ENCODE data around the gene EVL.

The EVL gene

DNA sequence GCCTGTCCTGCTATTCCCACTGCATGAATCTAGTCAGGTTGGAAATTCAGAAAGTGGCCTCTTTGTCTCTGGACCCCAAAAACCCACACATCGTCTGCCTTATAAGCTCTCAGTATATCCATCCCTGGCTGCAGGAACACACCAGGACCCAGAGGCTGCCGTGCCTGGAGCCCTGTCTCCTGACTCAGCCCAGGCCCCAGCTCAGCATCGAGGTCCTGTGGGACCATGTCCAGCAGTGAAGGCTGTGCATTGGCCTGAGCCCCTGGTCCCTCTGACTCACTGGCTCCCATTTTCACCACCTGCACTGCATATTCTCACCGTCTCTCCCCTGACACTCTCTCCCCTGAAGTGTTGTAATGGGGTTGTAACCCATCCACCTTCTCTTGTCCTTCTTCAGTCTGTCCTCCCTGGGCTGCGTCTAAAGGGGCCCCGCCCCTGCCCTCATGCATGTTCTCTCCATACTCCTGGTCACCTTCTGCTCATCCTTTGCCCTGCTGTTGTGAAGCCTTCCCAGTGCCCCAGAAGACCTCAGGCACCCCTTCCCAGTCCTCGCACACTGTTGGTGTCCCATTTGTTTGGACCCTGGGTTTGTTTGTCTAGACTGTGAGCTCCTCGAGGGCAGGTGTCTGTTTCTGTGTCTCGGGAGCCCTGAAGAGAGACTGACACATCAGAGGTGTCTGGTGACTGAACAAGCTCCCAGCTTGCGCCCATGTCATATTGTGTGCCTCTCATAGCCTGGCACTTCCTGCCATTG, 43.8 kb downstream of the EVL start:
- no peak for DNase-seq (ENCODE audit: low read depth in 2 of 2)

DNA sequence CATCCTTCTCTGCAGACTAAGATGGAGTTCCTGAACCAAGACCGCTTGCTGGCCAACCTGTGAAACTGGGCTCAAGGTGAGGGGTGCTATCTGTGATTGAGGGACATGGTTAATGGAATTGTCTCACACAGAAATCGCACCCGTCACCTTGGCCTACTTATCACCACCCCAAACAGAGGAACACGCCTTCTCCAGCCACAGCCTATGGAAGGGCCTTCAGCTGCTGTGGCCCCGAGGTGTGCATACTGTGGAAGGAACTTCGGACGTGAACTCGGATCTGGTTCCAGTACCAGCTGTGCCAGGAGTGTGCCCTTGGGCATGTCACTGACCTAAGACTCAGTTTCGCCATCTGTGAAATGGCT, 44.4 kb downstream of the EVL start:
- no peak for DNase-seq (ENCODE audit: low read depth in 2 of 2)

- DNase-seq (ENCODE audit: low read depth in 2 of 2), result no peak
Observed at GRCh38 chr14:100110816-100111215, 45.6 kb downstream of the EVL start.

- no peak for DNase-seq (ENCODE audit: low read depth in 2 of 2)
Observed at GRCh38 chr14:100111931-100112704, 46.9 kb downstream of the EVL start.

DNA sequence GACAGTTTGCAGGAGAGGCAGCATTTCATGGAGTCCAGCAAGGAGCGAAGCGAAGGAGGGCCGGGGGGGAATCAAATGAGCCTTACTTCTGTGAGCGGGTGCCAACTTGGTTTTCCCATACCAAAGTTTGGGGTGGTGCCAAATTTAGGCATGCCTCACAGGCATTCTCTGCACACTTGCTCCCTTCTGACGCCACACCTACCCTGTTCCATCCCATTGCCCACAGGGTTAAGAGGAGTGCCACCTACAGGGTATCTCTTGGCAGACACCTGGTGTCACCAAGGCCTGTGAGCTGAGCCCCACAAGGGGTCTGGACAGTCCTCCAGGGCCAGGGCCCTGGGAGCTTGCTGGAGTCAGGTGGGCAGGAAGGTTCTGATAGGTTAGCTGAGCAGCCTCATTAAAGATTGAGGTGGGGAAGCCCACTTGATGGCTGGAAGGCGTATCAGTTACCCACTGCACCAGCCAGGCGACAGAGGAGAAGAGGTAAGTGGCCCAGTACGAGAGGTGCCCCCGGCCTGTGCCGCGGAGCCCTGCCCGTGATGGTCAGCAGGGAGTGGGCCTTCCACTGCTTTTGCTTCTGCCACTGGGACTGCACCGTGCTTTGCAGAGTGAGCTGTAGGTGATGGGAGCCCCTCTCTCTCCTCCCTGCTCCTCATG, 49.0 kb downstream of the EVL start:
- no peak for DNase-seq (ENCODE audit: low read depth in 2 of 2)

DNA sequence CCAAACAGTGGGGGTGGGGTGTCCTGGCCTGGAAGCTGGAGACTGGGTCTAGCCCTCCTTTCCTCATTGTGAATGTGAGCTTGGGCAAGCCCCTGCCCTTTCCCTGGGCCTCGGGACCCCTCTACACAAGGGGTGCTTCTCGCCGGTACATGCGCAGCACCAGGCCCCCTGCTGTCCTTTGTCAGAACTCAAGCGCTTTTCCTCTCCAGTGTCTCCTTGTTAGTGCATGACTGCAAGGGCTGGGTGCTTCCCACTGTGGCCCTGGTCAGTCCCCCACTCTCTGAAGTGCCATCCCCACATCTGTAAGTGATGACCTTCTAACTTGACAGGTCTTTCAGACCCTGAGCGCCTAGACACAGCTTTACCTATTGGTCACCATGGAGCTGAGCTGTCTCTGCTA, 50.0 kb downstream of the EVL start:
- DNase-seq (ENCODE audit: low read depth in 2 of 2), result no peak

- DNase-seq (ENCODE audit: low read depth in 2 of 2), result no peak
Observed at GRCh38 chr14:100115726-100116125, 50.5 kb downstream of the EVL start.

DNA sequence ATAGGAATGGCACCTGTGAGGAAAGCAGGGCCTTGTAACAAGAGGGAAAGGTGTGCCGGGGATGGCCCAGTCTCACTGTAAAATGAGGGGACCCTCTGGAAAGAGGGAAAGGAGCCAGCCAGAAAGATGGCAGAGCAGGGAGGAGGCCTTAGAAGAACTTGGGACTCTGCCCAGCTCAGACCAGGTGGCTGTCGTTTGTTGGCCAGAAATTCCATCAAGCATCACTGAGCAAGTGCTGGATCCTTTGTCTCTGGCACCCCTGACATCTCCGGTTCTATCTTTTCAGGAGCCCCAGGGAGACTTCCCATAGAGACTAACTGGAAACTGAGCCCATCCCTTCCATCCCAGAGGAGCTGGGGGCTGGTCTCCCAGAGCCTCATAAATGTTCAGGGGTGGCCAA, 50.9 kb downstream of the EVL start:
- DNase-seq (ENCODE audit: low read depth in 2 of 2), result no peak

DNA sequence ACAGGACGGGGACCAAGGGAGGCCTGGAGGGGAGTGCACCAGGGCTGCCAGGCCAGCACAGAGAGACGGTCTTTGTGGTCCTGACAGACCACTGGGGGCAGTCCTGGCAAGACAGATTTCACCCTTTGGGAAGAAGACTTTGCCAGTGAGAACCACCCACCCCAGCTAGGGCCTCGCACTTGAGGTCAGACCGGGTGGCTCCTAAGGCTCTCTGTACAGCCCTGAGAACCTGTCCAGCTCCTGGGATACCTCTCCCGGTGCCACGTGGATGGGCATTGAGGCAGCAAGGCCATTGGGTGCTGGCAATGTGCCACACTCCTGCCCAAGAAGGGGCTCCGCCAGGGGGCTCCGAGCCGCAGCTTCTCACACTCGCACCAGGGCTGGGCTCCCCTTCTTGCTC, 51.8 kb downstream of the EVL start:
- no peak for DNase-seq (ENCODE audit: low read depth in 2 of 2)

GRCh38 chr14:100117633-100118395, 52.6 kb downstream of the EVL start:
- DNase-seq (ENCODE audit: low read depth in 2 of 2), result no peak

DNA sequence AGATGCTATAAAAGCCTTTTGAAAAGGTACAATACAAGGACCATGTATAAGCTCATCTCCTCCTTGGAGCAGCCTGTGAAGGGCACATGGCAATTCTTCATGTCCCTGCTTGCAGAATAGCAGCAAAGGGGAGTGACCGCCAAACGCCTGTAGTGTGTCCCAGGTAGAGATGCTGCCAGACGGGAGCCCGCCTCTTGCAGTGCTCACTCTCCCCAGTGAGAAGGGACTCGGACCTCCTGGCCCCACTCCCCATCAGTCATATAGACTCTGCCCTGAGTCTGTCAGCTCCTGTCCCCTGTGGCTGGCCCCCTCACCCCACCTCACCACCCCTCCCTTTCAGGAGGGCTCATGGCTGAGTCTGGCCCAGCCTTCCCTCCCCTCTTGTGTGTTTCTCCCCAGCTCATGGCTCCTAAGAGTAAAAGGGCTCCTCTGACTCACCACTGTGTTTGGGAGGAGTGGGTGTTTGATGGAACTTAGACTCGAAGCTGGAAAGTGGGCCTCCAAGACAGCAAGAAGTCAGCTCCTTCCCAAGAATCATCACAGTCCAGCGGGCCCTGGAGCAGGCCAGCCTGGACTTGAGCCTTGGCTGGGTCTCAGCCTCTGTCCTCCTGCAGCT, 53.3 kb downstream of the EVL start:
- no peak for DNase-seq (ENCODE audit: low read depth in 2 of 2)

GRCh38 chr14:100119251-100119650, 54.0 kb downstream of the EVL start:
- DNase-seq (ENCODE audit: low read depth in 2 of 2), result no peak

- no peak for DNase-seq (ENCODE audit: low read depth in 2 of 2)
Observed at GRCh38 chr14:100120522-100121269, 55.5 kb downstream of the EVL start.

DNA sequence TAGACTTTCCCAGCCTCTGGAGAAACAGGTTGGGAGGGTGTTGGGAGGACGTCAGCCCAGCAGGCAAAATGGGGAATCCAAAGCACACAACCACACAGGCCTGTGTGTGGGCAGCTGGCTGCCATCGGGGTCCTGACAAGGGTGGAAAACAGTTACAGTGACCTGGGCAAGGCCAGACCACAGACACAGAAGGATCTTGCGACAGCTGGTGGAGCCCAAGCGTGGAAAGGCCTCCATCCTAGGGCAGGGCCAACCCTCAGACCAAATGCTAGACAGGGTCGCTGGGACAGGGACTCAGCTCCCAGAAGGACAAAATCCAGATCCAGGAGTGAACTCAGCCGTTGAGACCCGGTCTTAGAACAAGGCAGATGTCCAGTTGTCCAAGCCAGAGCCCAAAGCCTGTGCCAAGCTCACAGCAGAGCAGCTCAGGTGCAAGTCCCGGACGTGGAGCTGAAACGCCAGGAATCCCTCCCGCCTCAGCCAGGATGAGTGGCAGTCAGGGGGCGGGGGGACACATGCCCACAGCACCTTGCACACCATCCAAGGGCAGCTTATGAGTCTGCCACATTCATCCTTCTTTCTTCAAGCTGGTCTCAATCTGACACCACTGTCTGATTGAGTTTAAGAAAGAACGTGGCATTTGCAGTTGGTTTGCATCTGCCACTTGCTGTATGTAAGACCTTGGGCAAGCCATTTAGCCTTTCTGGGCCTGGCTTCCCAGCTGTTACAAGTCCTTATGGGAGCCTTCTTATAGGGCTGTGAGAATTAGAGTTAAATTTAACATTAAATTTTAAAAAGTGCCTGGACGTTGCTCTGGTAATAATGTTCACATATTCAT, 56.6 kb downstream of the EVL start:
- no peak for DNase-seq (ENCODE audit: low read depth in 2 of 2)

DNA sequence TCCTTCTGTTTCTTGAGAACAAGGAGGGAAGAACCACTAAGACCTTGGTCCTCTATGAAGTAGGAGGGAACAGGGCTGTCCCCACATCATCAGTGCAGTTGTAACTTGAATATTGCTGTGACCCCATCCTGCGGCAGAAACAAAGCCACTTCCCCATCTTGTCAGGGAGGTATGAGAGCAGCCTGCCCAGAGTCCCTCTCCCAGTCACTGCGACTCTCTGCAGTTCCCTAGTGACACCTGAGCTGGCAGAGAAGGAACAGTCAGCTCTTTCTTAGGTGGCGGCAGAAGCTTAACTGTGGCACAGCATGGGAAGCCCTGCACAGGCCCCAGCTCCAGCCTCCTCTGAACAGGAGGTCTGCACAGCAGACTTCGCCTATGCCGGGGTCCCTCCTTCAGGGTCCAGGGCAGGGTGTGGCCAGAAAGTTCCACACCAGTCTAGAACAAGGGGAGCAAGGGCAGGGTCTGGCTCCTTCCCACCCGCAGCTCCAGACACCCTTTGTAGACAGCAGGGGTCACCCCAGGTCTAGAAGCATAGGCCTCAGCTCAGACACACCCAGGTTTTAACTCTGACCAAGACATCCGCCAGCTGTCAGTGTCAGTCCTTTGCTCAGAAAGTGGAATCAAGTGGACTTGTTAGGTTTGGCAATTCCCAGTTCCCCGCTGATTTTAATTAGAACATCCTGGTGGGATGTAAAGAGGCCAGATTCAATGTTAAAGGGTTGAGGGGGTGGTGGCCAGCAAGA, 57.4 kb downstream of the EVL start:
- no peak for DNase-seq (ENCODE audit: low read depth in 2 of 2)

GRCh38 chr14:100123618-100124017, 58.4 kb downstream of the EVL start:
- no peak for DNase-seq (ENCODE audit: low read depth in 2 of 2)

DNA sequence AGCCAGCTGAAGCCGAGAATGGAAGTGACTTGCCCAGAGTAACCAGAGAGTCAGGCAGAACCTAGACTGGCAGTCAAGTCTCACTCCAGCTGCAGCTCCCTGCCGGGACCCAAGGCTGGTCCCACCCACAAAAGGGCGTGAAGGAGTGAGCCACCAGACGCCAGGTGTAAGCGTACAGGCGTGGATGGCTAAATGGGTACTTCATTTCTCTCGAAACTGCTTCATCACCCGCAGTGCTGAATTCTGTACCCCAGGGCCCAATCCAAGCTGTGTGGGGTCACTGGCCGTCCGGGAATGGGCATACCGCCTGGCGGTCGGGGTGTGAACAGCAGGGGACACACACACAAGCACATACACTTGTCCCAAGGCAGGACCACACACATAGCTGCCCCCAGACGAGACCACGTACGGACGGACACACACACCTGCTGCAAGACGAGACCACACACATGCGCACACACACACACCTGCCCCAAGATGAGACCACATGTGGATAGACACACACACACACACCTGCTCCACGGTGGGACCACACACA, 59.4 kb downstream of the EVL start:
- DNase-seq (ENCODE audit: low read depth in 2 of 2), result no peak

GRCh38 chr14:100126401-100126800, 61.2 kb downstream of the EVL start:
- no peak for DNase-seq (ENCODE audit: low read depth in 2 of 2)

DNA sequence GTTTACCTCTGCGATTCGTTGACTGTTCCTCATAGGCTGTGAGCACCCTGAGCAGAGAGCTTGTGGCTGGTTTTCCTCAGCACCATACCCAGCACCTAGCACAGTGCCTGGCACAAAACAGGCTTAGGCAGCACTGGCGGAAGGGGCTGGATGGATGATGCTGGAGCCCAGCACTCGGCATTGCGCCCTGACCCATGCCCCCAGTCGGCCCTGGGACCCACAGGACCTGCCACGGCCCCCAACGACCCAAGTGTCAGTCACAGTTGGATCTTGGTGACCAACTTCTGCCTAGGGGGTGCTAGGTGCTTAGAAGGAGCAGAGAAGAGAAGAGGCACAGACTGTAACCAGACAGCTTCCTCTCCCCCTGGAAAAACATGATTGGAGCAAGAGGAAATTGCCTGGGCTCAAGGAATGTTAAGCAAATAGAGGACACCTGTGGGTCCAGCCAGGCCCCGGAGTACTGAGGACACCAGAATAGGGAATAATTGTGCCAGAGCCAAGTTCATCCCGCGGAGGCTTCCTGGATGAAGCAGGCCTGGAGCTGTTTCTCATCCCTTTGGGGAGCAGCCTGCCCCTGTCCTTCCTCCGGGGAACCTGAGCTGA, 62.7 kb downstream of the EVL start:
- no peak for DNase-seq (ENCODE audit: low read depth in 2 of 2)

Data from activated CD4-positive, alpha-beta T cell treated with anti-CD3 and anti-CD28 coated beads for 24 hours (primary cell).